ENCODE results near the gene KCNE4.

DNA sequence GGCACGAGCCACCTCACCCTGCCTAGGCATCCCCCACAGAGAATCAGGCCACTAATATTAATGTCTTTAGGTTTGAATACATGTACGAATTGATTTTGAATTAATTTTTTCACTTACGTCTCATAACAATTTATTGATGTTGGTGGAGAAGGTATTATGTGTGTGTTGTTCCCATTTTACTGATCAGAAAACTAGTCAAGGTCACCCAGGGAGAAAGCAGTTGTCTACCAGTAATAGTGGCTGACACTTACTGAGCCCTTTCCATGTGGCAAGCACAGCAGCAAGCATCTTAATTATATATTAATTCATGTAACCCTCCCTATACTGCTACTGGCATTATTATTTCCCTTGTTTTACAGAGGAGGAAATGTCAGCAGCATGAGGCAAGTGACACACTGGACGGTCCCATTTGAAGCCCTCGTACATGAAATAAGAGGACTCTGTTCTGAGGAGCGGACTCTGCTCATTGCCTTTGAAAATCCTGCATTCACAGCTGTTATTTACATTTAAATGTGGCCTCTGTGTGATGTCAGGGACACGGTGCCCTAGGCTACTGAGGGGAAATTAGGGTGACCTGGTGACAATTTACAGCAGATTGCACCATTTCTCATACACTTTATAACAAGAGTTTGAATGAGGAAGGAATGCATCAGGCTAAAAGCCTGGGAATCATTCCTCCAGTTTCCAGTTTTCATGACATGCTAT lies 30.9 kb upstream of the KCNE4 start:
- TF ChIP-seq GATA2 (IDR thresholded peaks at IDR 0.05; ENCODE audit: low read depth, low read length): no peak
- no peak for TF ChIP-seq GATA3 (IDR thresholded peaks at IDR 0.05; ENCODE audit: low read depth, low read length)
